Esophagus squamous epithelium (tissue), 5 donors: ENCODE results near the gene MROH2A. TPM values are rescaled to one million over a fixed set of nuclear protein-coding genes. Genes with fewer than 3 reads are reported as not detected.

Experiments used
- DNase-seq: peaks from one replicate; lab custom pipeline; 2025; lab: John Stamatoyannopoulos, UW
- H3K27ac ChIP-seq, 4 donors: fragments of 200-600 bp; sonication (generic); one replicate each; pipeline ENCODE4 v1.5.1; 2016 to 2019; ENCODE audit warnings: mild to moderate bottlenecking in 1 of 4
- H3K27me3 ChIP-seq, 4 donors: fragments of 200-600 bp; sonication (generic); 1 replicate in 3 of 4; 2 replicates in 1 of 4; pipeline versions ENCODE4 v1.5.1 to v1.6.0; 2017 to 2021; ENCODE audit warnings: antibody characterized with exemption in 1 of 4
- H3K36me3 ChIP-seq, 3 donors: fragments of 200-600 bp; sonication (generic); one replicate each; pipeline ENCODE4 v1.5.1; 2016 to 2019
- H3K4me1 ChIP-seq, 3 donors: fragments of 200-600 bp; sonication (generic); one replicate each; pipeline ENCODE4 v1.5.1; 2017 to 2019
- H3K4me3 ChIP-seq, 4 donors: fragments of 200-600 bp; sonication (generic); 1 replicate in 3 of 4; 2 replicates in 1 of 4; pipeline ENCODE4 v1.5.1; 2016 to 2019; ENCODE audit warnings: mild to moderate bottlenecking in 2 of 4, moderate library complexity in 1 of 4
- H3K9me3 ChIP-seq, 3 donors: fragments of 200-600 bp; sonication (generic); one replicate each; pipeline ENCODE4 v1.5.1; 2016 to 2019
- CTCF ChIP-seq, 6 experiments: fragments of 450-650 bp in 4 of 6; fragments of 200-600 bp in 2 of 6; sonication (generic) in 2 of 6; IDR thresholded peaks; one replicate each; pipeline ENCODE4 v1.5.1; 2016 to 2019; ENCODE audit warnings: antibody characterized with exemption in 6 of 6, mild to moderate bottlenecking in 4 of 6, moderate library complexity in 4 of 6
- POLR2A ChIP-seq, 4 donors: fragments of 450-650 bp; IDR thresholded peaks; one replicate each; pipeline ENCODE4 v1.6.1; 2017; ENCODE audit warnings: antibody characterized with exemption in 4 of 4, mild to moderate bottlenecking in 4 of 4, moderate library complexity in 3 of 4
- WGBS, 2 donors: methylation state at CpG; one replicate each; pipeline ENCODE4 v1.1.5; 2018; 5-methylcytosine and 5-hydroxymethylcytosine counted together
- intact Hi-C: fragments of 100-400 bp; cut with DNase I; formaldehyde crosslinking; loops from one replicate; pipeline ENCODE4 v1.15.0; 2022
- total RNA-seq, 4 donors: library from RNA; depleted of rRNA; stranded (reverse); fragments of >200 nt; gene quantifications; one replicate each; pipeline ENCODE4 v1.1.0, GENCODE V29; 2016
- donor health status: DM: yes; HTN: yes; CAD: no.

MROH2A gene
- total RNA-seq, 4 donors from 2014 or later = under 0.01 to 2.1 (median 0.57) TPM

DNA sequence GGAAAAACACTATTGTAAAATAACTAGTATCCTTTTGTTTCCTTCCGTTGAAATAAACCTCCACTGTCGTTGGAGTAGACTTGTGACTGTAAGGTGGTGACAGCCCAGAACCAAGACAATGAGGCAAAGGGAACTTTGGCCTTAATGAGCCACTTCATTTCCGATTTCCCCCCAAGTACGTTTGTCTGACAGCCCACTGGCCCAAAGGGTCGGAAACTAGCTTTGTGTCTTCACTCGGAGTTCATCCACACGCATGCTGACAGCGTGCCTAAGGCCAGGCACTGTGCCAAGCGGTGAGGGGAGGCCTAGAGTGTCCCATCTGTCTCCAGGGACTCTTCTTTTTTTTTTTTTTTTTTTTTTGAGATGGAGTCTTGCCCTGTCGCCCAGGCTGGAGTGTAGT lies 55.2 kb downstream of the MROH2A start:
- Histone ChIP-seq H3K4me3 (no peak overlapping the region), H3K27me3 (no peaks in the 10 kb centered on the region), H3K9me3 (no peaks in the 10 kb centered on the region), H3K36me3 (no peaks in the 10 kb centered on the region), H3K27ac (no peak overlapping the region), H3K4me1 (peaks cover 0 to 23% (median 5%) of the 10 kb centered on the region in 3 donors)
- intact Hi-C loops = loop anchor here (5.0 kb wide), 1 partner anchor 381 kb away; no protein-coding TSS in a partner anchor
- WGBS, 2 donors = 68 to 77% methylated on average over 9 of the region's 10 CpGs
- DNase-seq = no peak
- TF ChIP-seq CTCF (IDR thresholded peaks at IDR 0.05) (no peak), POLR2A (IDR thresholded peaks at IDR 0.05) (no peak)

DNA sequence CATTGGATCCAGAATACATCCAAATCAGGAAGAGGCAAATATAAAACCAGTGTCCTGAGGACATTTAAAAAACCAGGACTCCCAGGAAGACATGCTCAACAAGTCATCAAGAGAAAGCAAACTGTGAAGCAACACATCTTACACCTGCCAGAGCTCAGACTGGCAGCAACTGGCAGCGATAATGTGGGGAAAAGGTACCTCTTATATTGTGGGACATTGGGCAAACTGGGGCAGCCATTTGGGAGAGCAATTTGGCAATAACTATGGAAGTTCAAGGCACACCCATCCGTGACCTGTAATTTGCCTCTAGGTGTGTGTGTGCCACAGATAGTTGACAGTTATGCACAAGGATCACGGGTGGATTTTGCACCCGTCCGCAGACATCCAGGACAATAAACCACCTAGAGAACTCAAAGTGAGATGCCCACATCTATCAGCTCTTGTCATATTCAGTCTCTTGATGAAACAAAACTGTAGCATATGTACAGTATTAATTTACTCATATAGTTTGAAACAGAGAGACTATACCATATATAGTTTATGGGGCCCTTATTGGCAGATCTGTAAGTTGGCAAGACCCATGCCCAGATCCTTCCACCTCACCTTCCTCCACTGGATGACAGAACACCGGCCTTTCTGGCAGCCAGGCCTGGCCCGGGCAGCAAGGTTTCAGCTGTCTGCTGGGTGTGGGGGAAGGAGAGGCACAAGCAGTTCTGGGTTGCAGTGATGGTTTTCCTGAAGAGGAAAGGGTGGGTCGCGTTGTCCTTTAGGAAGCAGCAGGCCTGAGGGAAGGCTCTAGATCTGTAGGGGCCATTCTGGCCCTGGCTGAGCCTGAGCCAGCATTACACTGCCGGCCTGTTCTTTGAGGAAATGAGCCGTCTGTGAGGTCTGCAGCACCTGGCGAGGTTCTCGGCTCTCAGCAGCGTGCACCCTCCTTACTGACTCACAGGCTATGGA lies 57.4 kb downstream of the MROH2A start:
- H3K27ac ChIP-seq = no peak overlapping the region
- no peak overlapping the region for H3K4me3 ChIP-seq
- intact Hi-C loops = no loop called here
- H3K9me3 ChIP-seq = no peaks in the 10 kb centered on the region
- no peak for DNase-seq
- no peak for TF ChIP-seq POLR2A (IDR thresholded peaks at IDR 0.05)
- TF ChIP-seq CTCF (IDR thresholded peaks at IDR 0.05) = no peak
- 88 to 89% methylated on average over 8 to 14 of the region's 14 CpGs for WGBS, 2 donors
- H3K4me1 ChIP-seq = peaks cover 0 to 17% (median 5%) of the 10 kb centered on the region in 3 donors
- peaks cover 0 to 13% (median 0%) of the 10 kb centered on the region in 3 donors for H3K36me3 ChIP-seq
- H3K27me3 ChIP-seq = no peaks in the 10 kb centered on the region

DNA sequence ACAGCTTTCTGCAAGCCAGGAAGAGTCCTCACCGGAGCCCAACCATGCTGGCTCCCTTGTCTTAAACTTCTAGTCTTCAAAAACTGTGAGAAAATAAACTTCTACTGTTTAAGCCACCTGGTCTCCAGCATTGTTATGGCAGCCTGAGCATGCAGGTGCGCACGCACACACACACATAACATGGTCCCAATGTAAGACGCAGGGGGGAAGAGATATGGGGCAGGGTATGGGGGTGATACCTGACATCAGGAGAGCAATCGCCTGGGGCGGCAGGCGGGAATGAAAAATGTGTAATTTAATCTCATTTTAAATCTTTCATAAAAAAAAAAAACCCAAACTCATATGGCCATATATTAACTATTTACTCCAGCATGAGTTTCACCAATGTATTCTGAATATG lies 58.2 kb downstream of the MROH2A start:
- H3K27me3 ChIP-seq = no peaks in the 10 kb centered on the region
- 97 to 99% methylated on average over 6 to 7 of the region's 7 CpGs for WGBS, 2 donors
- no peak for DNase-seq
- H3K9me3 ChIP-seq = no peaks in the 10 kb centered on the region
- no peak overlapping the region for H3K27ac ChIP-seq
- intact Hi-C loops = no loop called here
- no peak overlapping the region for H3K4me3 ChIP-seq
- TF ChIP-seq POLR2A (IDR thresholded peaks at IDR 0.05) = no peak
- no peak for TF ChIP-seq CTCF (IDR thresholded peaks at IDR 0.05)
- H3K36me3 ChIP-seq = peaks cover 0 to 21% (median 0%) of the 10 kb centered on the region in 3 donors
- H3K4me1 ChIP-seq = peaks cover 0 to 9% (median 0%) of the 10 kb centered on the region in 3 donors

DNA sequence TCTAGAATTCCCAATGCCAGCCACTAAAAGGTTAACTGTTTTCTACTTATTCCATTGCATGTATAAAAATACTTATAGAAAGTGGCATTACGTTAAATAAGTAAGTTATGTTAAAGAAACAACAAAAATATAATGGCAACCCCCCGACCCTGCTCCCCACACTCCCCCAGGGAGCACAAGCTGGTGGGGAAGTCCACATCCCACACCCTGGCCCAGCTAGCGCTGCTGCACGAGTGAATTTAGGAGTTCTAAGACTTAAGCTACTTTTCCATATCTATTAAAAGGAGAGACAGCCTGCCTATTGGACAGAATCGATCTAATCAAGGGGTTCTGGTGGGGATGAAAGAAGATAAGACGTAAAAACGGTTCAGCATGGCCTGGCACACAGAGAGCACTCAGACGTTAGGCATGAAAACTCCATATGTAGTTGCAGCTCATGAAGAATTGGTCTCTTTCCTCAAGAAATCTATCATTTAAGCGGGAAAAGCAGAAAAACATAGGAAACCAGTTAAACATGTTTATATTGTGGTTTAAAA lies 59.6 kb downstream of the MROH2A start:
- TF ChIP-seq POLR2A (IDR thresholded peaks at IDR 0.05) (no peak), CTCF (IDR thresholded peaks at IDR 0.05) (no peak)
- H3K36me3 ChIP-seq = peaks cover 0 to 34% (median 0%) of the 10 kb centered on the region in 3 donors
- no peaks in the 10 kb centered on the region for H3K27me3 ChIP-seq
- intact Hi-C loops = no loop called here
- no peak overlapping the region for H3K4me3 ChIP-seq
- no peaks in the 10 kb centered on the region for H3K9me3 ChIP-seq
- no peak overlapping the region for H3K27ac ChIP-seq
- H3K4me1 ChIP-seq = peaks cover 0 to 3% (median 0%) of the 10 kb centered on the region in 3 donors
- WGBS, 2 donors = 64 to 84% methylated on average over 9 of the region's 9 CpGs
- no peak for DNase-seq

- WGBS, 2 donors = 41 to 70% methylated on average over 7 of the region's 7 CpGs
- Histone ChIP-seq H3K4me1 (no peaks in the 10 kb centered on the region), H3K36me3 (peaks cover 0 to 38% (median 0%) of the 10 kb centered on the region in 3 donors), H3K9me3 (no peaks in the 10 kb centered on the region), H3K4me3 (no peak overlapping the region), H3K27me3 (no peaks in the 10 kb centered on the region), H3K27ac (no peak overlapping the region)
- TF ChIP-seq CTCF (IDR thresholded peaks at IDR 0.05) (no peak), POLR2A (IDR thresholded peaks at IDR 0.05) (no peak)
- DNase-seq = no peak
- intact Hi-C loops = no loop called here
Measured at GRCh38 chr2:233838251-233838650, 60.1 kb downstream of the MROH2A start.
